OCI-M2 (cell line): Measurements from ENCODE around the gene ZNF474.

Experiments used
- DNase-seq: peaks from one replicate; lab custom pipeline; 2025; ENCODE audit not compliant: unreplicated experiment; lab: John Stamatoyannopoulos, UW

Gene ZNF474

GRCh38 chr5:122153230-122153629, 23.9 kb downstream of the ZNF474 start:
- DNase-seq, result no peak

GRCh38 chr5:122153774-122154173, 24.4 kb downstream of the ZNF474 start:
- DNase-seq, result no peak

DNA sequence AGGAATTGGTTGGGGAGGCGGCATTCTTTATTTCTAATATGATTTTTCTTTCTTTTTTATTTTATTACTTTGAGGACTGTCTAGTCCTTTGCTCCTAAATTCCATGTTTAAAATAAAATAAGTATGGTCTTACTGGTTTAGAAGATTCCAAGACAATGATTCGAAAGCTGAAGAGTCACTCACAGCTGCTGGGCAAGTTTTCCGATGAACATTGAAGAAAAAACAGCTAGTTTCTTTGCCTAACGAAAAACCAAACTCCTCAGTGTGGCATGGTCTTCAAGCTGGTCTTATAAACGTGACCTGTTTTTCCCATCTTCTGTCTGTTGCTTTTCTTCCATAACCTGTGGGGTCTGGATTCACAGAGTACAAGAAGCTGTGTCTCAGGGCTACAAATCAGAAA, 25.1 kb downstream of the ZNF474 start:
- DNase-seq, result no peak

DNA sequence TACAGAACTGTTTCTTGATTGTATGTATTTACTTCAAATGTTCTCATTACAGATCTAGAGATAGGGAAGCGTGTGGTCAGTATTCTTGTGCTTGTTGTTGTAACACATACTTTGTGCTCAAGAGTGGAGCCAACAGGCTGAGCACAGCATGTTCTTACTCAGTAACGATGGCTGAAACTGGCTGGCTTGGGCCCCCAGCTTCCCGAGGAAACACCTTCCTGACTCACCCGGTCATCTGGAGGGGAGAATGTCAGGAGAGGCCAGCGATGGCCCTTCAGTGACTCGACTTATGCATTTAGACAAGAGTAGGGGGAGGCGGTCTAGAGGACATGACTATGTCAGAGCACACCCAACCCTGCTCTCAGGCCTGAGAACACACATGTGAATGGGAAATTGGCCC, 25.6 kb downstream of the ZNF474 start:
- DNase-seq, result no peak

DNA sequence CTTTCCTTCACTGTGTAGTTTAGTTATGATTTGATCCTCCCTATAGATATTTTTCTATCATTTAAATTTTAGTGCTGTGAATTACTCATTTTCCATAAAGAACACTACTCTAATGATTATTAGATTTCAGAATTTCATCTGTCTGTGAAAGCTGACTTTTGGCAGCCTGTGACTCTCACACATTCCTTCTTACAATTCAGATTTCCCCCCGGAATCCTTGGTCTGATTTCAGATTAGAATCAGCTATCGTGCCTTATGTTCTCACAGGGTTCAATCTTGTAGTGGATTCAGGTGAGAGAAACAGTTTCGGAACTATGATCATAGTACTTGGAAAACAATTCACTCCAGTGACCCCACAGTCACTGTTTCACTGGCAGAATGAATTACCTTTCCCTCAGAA, 26.2 kb downstream of the ZNF474 start:
- no peak for DNase-seq

DNA sequence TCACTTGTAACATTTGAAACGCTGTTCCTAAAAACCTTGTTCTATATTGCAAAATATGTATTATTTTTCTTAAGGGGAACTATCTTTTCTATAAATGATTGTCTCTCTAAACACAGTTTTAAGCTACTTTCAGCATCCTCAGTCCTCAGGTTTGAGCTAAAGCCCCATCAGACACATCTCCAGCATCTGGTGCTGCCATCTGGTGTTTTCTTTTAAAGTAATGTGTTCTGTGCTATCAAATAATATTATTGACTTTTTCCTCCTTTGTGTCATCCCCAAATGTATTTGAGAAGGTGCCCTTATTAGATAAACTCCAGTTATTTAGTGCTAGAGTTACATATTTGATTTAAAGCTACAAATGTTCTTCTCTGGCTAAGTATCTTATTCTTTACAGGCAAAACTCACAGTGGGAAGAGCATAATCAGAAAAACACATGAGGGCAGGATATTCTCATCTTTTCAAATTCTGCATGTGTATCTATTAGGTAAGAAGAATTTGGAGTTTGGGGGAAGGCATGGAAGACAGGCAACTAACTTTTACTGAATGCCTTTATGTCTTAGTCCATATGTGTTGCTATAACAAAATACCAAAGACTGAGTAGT, 27.5 kb downstream of the ZNF474 start:
- DNase-seq, result no peak

- no peak for DNase-seq
These were observed 32.8 kb downstream of the ZNF474 start for GRCh38 chr5:122162100-122162638.

DNA sequence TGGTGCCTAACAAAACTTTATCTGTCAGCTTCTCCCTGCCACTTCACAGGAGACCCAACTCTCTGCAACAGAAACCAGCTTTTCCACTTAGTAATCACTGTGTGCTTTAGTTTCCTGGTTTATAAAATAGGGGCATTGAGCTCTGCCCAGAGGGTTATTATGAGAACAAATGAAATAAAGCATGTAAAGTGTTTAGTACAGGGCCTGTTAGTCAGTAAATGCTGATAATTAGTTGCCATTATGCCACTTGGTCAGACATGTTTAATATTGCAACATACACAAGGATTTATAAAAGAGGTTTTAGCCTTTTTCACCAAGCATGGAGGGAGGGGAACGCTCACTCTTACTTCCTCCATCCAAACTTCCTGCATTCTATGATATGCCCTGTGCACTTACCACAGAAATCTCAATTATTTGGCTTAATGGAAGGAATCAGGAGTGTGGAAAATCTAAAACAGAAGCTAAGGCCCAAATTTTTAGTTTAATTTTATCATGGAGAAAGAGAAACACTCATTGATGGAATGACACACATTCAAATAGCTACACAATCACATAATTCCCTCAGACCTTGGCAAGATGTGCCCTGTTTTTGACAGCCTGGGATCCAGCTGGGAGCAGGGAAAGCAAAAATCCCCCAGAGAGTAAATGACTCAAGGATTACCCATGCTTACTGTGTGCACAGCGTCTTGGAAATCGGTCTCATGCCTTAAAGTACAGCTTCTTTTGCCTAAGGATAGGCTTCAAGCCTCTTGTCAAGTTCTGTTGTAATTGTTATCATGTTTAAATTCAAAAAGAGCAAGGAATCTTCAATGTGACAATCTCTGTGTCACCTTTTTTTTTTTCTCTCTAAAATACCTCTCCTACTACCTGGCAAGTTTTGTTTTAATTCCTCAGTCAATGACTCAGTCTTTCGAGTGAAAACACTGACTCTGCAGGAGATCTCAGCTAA, 34.0 kb downstream of the ZNF474 start:
- no peak for DNase-seq

- DNase-seq, result no peak
These were observed 34.7 kb downstream of the ZNF474 start for GRCh38 chr5:122164070-122164435.

DNA sequence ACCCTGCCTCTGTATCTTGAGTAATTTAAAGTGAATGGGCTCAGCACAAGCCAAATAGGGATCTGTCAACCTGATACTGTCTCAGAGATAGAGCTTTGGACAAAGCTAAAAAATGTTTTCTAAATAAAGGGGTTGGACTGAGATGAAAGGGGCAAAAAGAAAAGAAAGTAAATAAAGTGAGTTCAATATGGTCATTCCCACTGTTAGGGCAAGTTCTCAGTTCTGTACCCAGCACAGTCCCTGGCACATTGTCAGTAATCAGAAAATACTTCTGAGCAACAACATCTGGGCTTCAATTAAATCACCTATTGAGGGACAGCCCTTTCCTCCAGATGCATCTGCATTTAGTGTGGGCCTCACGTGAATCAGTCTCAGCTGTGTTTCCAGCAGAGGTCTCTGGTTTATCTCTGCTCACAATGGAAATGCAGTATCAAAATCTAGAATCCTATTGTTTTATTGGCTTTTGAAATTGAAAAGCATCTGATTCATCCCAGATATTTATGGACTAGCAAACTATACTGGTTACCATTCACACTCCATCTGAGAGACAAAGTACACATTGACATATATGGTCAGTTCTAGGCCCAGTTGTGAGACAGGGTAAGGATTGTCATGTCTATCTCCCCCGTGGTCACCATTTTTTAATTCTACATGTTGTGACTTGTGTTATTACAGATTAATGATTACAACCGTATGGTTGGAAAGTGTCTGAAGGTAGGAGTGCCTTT, 35.6 kb downstream of the ZNF474 start:
- no peak for DNase-seq

DNA sequence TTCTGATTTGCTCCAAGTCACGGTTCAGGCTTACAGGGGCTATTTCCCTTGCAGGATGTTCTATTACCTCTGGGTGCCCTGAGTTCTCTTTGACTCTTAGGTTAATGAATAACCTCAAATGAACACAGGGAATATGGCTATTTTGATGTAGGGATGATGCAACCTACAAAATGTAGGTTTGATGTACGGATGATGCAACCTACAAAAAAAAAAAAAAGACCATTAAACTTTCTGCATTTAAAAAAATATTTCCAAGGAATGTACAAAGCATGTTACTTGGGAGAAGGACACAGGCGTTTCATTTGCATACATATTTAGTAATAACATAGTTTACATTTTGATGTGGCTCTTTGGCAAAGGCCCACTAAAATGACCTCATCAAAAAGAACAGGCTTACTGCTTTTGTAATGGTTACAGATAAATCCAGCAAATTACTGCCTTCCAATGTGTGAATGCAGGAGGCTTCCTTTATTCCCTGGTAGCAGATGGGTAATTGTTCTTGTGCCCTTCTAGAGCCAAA, 36.3 kb downstream of the ZNF474 start:
- no peak for DNase-seq

GRCh38 chr5:122169350-122170103, 40.2 kb downstream of the ZNF474 start:
- DNase-seq, result no peak

- DNase-seq, result no peak
These were observed 41.3 kb downstream of the ZNF474 start for GRCh38 chr5:122170620-122171019.

DNA sequence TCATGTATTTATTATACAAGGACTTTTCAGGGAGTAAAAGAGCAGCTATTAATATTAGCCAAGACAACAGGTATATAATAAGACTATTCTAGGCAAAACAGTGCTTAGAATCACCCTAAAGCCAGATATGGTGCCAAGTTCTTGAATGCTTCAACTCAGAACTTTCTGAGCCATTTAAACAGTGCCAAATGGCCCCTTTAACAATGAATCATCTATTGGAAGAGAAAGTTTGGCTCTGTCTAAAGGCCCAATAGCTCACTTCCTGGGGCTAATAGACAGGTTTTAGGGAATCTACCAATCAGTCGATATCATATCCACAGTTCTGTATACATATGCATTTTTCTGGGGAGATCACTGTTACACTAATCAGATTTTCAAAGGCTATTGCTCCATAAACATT, 42.9 kb downstream of the ZNF474 start:
- DNase-seq, result no peak

GRCh38 chr5:122173474-122174415, 44.4 kb downstream of the ZNF474 start:
- DNase-seq, result no peak

GRCh38 chr5:122175091-122175490, 45.7 kb downstream of the ZNF474 start:
- DNase-seq, result no peak

DNA sequence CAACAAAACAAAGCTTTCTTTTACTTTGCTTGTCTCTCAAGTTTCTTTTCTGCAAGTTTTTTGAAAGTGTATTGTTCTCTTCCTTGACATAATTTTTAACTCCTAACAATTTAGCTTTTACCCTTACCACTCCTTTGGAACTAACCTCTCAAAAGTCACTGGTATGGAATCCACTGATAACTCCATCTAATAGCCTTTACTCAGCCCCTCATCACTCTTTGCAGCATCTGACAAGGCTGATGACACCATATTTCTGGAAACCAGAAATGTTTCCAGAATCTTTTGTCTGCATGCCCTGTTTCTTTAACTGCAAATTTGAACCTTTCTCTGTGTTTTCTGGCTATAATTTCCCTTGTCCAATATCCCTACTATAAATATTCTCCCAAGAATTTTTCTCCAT, 46.5 kb downstream of the ZNF474 start:
- no peak for DNase-seq

- no peak for DNase-seq
These were observed 47.8 kb downstream of the ZNF474 start for GRCh38 chr5:122177161-122177560.

DNA sequence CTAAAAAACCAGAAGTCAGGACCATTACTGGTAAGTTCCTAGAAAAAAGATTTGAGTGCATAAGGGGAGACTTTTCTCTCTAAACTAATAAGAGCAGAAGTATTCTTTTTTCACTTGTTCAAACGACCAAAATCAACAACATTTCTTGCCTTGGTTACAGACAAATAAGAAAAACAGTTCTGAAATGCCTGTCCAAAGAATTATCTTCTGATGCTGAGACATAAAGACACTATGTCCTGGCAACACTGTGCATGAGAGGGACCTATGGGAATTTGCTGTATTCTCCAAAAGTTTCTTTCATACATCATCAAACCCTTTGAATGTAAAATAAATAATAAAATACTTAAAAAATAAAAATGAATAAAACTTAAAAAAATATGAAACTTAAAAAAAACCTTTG, 50.4 kb downstream of the ZNF474 start:
- DNase-seq, result no peak
